ENCODE measurements around the gene TRIP6. TPM values are rescaled to one million over a fixed set of nuclear protein-coding genes. Genes with fewer than 3 reads are reported as not detected.

Gene TRIP6
- total and polyA plus RNA-seq, 2 of the 8 experiments (the other 6 are each of a cell fraction or from before 2014, with no cell fraction given) = 88.4 to 103 TPM

- TF ChIP-seq SRF (IDR thresholded peaks at IDR 0.05; ENCODE audit: low read depth, low read length) = no peak
- TF ChIP-seq CREB1 (IDR thresholded peaks at IDR 0.05) = no peak
- TF ChIP-seq POLR2A (IDR thresholded peaks at IDR 0.05; ENCODE audit: control extremely low read depth in 1 of 2, low read depth in 2 of 2, low read length in 2 of 2) = peak in 1 of 2 experiments; percentile 78; a peak in 2 of 3 replicates
- peak; percentile 2 for TF ChIP-seq ASH2L (IDR thresholded peaks at IDR 0.05; ENCODE audit: low read length)
- TF ChIP-seq, protein P1, sequence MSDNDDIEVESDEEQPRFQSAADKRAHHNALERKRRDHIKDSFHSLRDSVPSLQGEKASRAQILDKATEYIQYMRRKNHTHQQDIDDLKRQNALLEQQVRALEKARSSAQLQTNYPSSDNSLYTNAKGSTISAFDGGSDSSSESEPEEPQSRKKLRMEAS (IDR thresholded peaks at IDR 0.05) = peak; percentile 94
- peak; percentile 61; the same call in 1 of the 2 replicates for TF ChIP-seq TAF1 (IDR thresholded peaks at IDR 0.05; ENCODE audit: low read depth, low read length)
- TF ChIP-seq PHF8 (conservative IDR thresholded peaks at IDR 0.05; ENCODE audit: low read depth, low read length) = peak; percentile 85
- 0 out of 2 replicates have a peak, but pooled peaks have one; percentile 7 for TF ChIP-seq TBP (IDR thresholded peaks at IDR 0.05; ENCODE audit: low read depth, low read length)
- TF ChIP-seq HDAC2 (IDR thresholded peaks at IDR 0.05; ENCODE audit: borderline replicate concordance in 1 of 2, low read depth in 2 of 2, low read length in 2 of 2) = peak in 1 of 2 experiments; percentile 67; a peak in 1 of 4 replicates
These were observed 22.0 kb downstream of the TRIP6 start, which contains the start of gene UFSP1 (continued) for GRCh38 chr7:100888988-100889750.
